NT2/D1 (cell line): ENCODE results near the gene RAB3B.

ENCODE experiments used
- DNase-seq: peaks from one replicate; pipeline ENCODE4 v3.0.0-alpha.2; 2011; ENCODE audit warnings: low read depth, low spot score
- H3K27me3 ChIP-seq: 2 replicates; pipeline ENCODE4 v1.6.0; 2011; ENCODE audit warnings: mild to moderate bottlenecking; ENCODE audit not compliant: insufficient read length, insufficient read depth
- H3K36me3 ChIP-seq: 2 replicates; pipeline ENCODE4 v1.6.1; 2011; ENCODE audit warnings: mild to moderate bottlenecking, low read length, mixed read lengths; ENCODE audit not compliant: insufficient read depth, insufficient read length
- H3K4me1 ChIP-seq: 2 replicates; pipeline ENCODE4 v1.5.1; 2011; ENCODE audit not compliant: insufficient read depth, insufficient read length
- H3K4me3 ChIP-seq: 2 replicates; pipeline ENCODE4 v1.5.1; 2011; ENCODE audit warnings: low read depth; ENCODE audit not compliant: insufficient read length
- H3K9ac ChIP-seq: 2 replicates; pipeline ENCODE4 v1.6.0; 2011; ENCODE audit warnings: low read depth; ENCODE audit not compliant: insufficient read length
- H3K9me3 ChIP-seq: 2 replicates; pipeline ENCODE4 v1.5.1; 2011; ENCODE audit warnings: mild to moderate bottlenecking, low read length; ENCODE audit not compliant: insufficient read depth
- SUZ12 ChIP-seq: IDR thresholded peaks from 2 replicates; pipeline ENCODE4 v1.6.1; 2011; ENCODE audit not compliant: insufficient read length, insufficient read depth; ENCODE audit errors: extremely low read depth
- YY1 ChIP-seq: IDR thresholded peaks from 2 replicates; pipeline ENCODE4 v1.6.1; 2011; ENCODE audit not compliant: insufficient read length, insufficient read depth
- ZNF274 ChIP-seq: IDR thresholded peaks from 2 replicates; pipeline ENCODE4 v1.6.1; 2011; ENCODE audit warnings: mild to moderate bottlenecking, low read depth, low read length

Gene RAB3B

GRCh38 chr1:51942281-51942680 lies 48.2 kb downstream of the RAB3B start:
- no peak overlapping the region for H3K4me3 ChIP-seq
- no peak overlapping the region for H3K9ac ChIP-seq
- DNase-seq = no peak
- no peaks in the 10 kb centered on the region for H3K4me1 ChIP-seq
- peaks cover 24% of the 10 kb centered on the region for H3K9me3 ChIP-seq
- peaks cover 53% of the 10 kb centered on the region for H3K36me3 ChIP-seq
- no peak for TF ChIP-seq SUZ12
- no peak for TF ChIP-seq ZNF274
- no peak for TF ChIP-seq YY1
- H3K27me3 ChIP-seq = no peaks in the 10 kb centered on the region

- no peaks in the 10 kb centered on the region for H3K4me1 ChIP-seq
- no peak overlapping the region for H3K9ac ChIP-seq
- no peak overlapping the region for H3K4me3 ChIP-seq
- DNase-seq = no peak
- H3K9me3 ChIP-seq = peaks cover 24% of the 10 kb centered on the region
- TF ChIP-seq ZNF274 (no peak), YY1 (no peak), SUZ12 (no peak)
- H3K36me3 ChIP-seq = peaks cover 57% of the 10 kb centered on the region
- H3K27me3 ChIP-seq = no peaks in the 10 kb centered on the region
Observed at GRCh38 chr1:51941528-51941927, 49.0 kb downstream of the RAB3B start.

GRCh38 chr1:51937112-51937511 lies 53.4 kb downstream of the RAB3B start:
- Histone ChIP-seq H3K4me3 (no peak overlapping the region), H3K27me3 (no peaks in the 10 kb centered on the region), H3K9me3 (peaks cover 16% of the 10 kb centered on the region), H3K9ac (no peak overlapping the region), H3K36me3 (peaks cover 72% of the 10 kb centered on the region), H3K4me1 (no peaks in the 10 kb centered on the region)
- TF ChIP-seq ZNF274 = no peak
- no peak for TF ChIP-seq YY1
- no peak for TF ChIP-seq SUZ12
- DNase-seq = no peak

- DNase-seq = no peak
- H3K9ac ChIP-seq = no peak overlapping the region
- no peak overlapping the region for H3K4me3 ChIP-seq
- H3K4me1 ChIP-seq = no peaks in the 10 kb centered on the region
- H3K36me3 ChIP-seq = peaks cover 72% of the 10 kb centered on the region
- no peaks in the 10 kb centered on the region for H3K27me3 ChIP-seq
- H3K9me3 ChIP-seq = peaks cover 10% of the 10 kb centered on the region
- TF ChIP-seq ZNF274 (no peak), SUZ12 (no peak), YY1 (no peak)
Observed at GRCh38 chr1:51936531-51936930, 54.0 kb downstream of the RAB3B start.

GRCh38 chr1:51933344-51933743 lies 57.2 kb downstream of the RAB3B start:
- Histone ChIP-seq H3K4me3 (no peak overlapping the region), H3K9me3 (no peaks in the 10 kb centered on the region), H3K9ac (no peak overlapping the region), H3K4me1 (no peaks in the 10 kb centered on the region), H3K36me3 (peaks cover 67% of the 10 kb centered on the region), H3K27me3 (no peaks in the 10 kb centered on the region)
- TF ChIP-seq YY1 (no peak), ZNF274 (no peak), SUZ12 (no peak)
- DNase-seq = no peak

- H3K27me3 ChIP-seq = no peaks in the 10 kb centered on the region
- H3K4me1 ChIP-seq = no peaks in the 10 kb centered on the region
- no peak overlapping the region for H3K9ac ChIP-seq
- H3K4me3 ChIP-seq = no peak overlapping the region
- TF ChIP-seq SUZ12 = no peak
- TF ChIP-seq ZNF274 = no peak
- TF ChIP-seq YY1 = no peak
- peaks cover 69% of the 10 kb centered on the region for H3K36me3 ChIP-seq
- DNase-seq = no peak
- no peaks in the 10 kb centered on the region for H3K9me3 ChIP-seq
Observed at GRCh38 chr1:51930329-51930728, 60.2 kb downstream of the RAB3B start.

- H3K27me3 ChIP-seq = no peaks in the 10 kb centered on the region
- H3K36me3 ChIP-seq = peaks cover 70% of the 10 kb centered on the region
- no peaks in the 10 kb centered on the region for H3K4me1 ChIP-seq
- no peak overlapping the region for H3K9ac ChIP-seq
- H3K9me3 ChIP-seq = no peaks in the 10 kb centered on the region
- TF ChIP-seq ZNF274 (no peak), YY1 (no peak), SUZ12 (no peak)
- H3K4me3 ChIP-seq = no peak overlapping the region
- DNase-seq = no peak
Observed at GRCh38 chr1:51928896-51929295, 61.6 kb downstream of the RAB3B start.
